Breast epithelium (tissue), 3 donors: ENCODE data around the gene IFNA14.
"Not testable (repeated sequence)": the region's sequence is repeated elsewhere in the genome, so short reads cannot be mapped to it uniquely, and the experiment has no call there.

Experiments used
- CTCF ChIP-seq, 3 donors: fragments of 450-650 bp; IDR thresholded peaks; one replicate each; pipeline ENCODE4 v1.5.1; 2016 to 2017; ENCODE audit warnings: antibody characterized with exemption in 3 of 3, mild to moderate bottlenecking in 3 of 3, moderate library complexity in 3 of 3
- POLR2A ChIP-seq: fragments of 450-650 bp; IDR thresholded peaks from one replicate; pipeline ENCODE4 v1.6.1; 2016; ENCODE audit warnings: antibody characterized with exemption, mild to moderate bottlenecking, moderate library complexity
- POLR2AphosphoS5 ChIP-seq, 3 donors: sonication (generic); formaldehyde crosslinking; IDR thresholded peaks; one replicate each; pipeline ENCODE4 v1.6.1; 2017; ENCODE audit warnings: antibody characterized with exemption in 3 of 3

GRCh38 chr9:21210782-21211181, 29.0 kb downstream of the IFNA14 start:
- not testable (repeated sequence) for TF ChIP-seq CTCF (IDR thresholded peaks at IDR 0.05); POLR2A; POLR2AphosphoS5 (IDR thresholded peaks at IDR 0.05)
